Right cardiac atrium (tissue), 5 donors: ENCODE results near the gene SLC2A5. TPM values are rescaled to one million over a fixed set of nuclear protein-coding genes. Genes with fewer than 3 reads are reported as not detected.
A peak's percentile ranks its signal among the peaks of the same experiment; 100 is the strongest.

Source experiments
- ATAC-seq, 2 donors: fragments of 200-7000 bp; cut with Tn5 transposase; one replicate each; pipeline versions ENCODE4 v1.8.0 to v1.9.1; 2020; ENCODE audit warnings: moderate library complexity in 2 of 2, mild to moderate bottlenecking in 1 of 2
- DNase-seq, 3 donors: peaks; one replicate each; pipeline ENCODE4 v3.0.0-alpha.2; 2020
- H3K27ac ChIP-seq: one replicate; pipeline ENCODE4 v1.5.1; 2013; ENCODE audit warnings: mild to moderate bottlenecking, low read length, control low read depth, moderate library complexity
- H3K27me3 ChIP-seq: one replicate; pipeline ENCODE4 v1.6.1; 2013; ENCODE audit not compliant: control insufficient read depth, insufficient read depth
- H3K4me1 ChIP-seq: one replicate; pipeline ENCODE4 v1.6.1; 2013; ENCODE audit warnings: low read length; ENCODE audit not compliant: control insufficient read depth, insufficient read depth
- H3K4me3 ChIP-seq: one replicate; pipeline ENCODE4 v1.5.1; 2013; ENCODE audit warnings: low read length, control low read depth
- H3K9me3 ChIP-seq: one replicate; pipeline ENCODE4 v1.6.1; 2013; ENCODE audit warnings: low read length; ENCODE audit not compliant: control insufficient read depth
- WGBS: extraction: QIAGEN DNeasy Blood & Tissue Kit; methylation state at CpG from one replicate; pipeline ENCODE4 v1.1.7; 2013; 5-methylcytosine and 5-hydroxymethylcytosine counted together
- intact Hi-C, 4 donors: fragments of 100-400 bp; cut with DNase I; formaldehyde crosslinking; loops; one replicate each; pipeline versions ENCODE4 v1.11.0 to v1.14.0; 2022 to 2023
- polyA plus RNA-seq: library from polyadenylated mRNA; stranded (reverse); fragments of 200-250 nt; gene quantifications from one replicate; pipeline ENCODE4 v1.2.3, GENCODE V29; 2013
- total RNA-seq, 4 donors: library from RNA; stranded (reverse); fragmentation: NEBNext Ultra II Directional; extraction: Animal tissue kit (Norgen Biotek cat#: 25700); gene quantifications; one replicate each; pipeline ENCODE4 v1.2.1, GENCODE V29; 2021
- donor health status: healthy with polysubstance abuse.
- donor health status: DM: no; HTN: yes; CAD: no.
- donor health status: DM: no; HTN: no; CAD: no.
- donor health status: DM: no; HTN: yes; CAD: no; lungs with severe emphysema.
- donor health status: DM: yes; HTN: yes; CAD: no.

Gene SLC2A5
- total and polyA plus RNA-seq, 5 donors, result 0.93 to 3.6 (median 2.6) TPM

GRCh38 chr1:9093091-9093490 lies 23.7 kb upstream of the SLC2A5 start:
- no peak overlapping the region for H3K4me3 ChIP-seq
- H3K27ac ChIP-seq, result no peak overlapping the region
- 81% methylated on average over 6 of the region's 6 CpGs for WGBS
- intact Hi-C loops, result loop anchor here in 1 of 4 donors (10.0 kb wide), 1 partner anchor 178 kb away; no protein-coding TSS in a partner anchor
- DNase-seq, result no peak
- ATAC-seq, result no peak
- no peaks in the 10 kb centered on the region for H3K27me3 ChIP-seq
- H3K4me1 ChIP-seq, result peaks cover 2% of the 10 kb centered on the region
- H3K9me3 ChIP-seq, result no peaks in the 10 kb centered on the region

- Histone ChIP-seq H3K27me3 (no peaks in the 10 kb centered on the region), H3K4me1 (peaks cover 5% of the 10 kb centered on the region), H3K9me3 (no peaks in the 10 kb centered on the region), H3K27ac (no peak overlapping the region), H3K4me3 (no peak overlapping the region)
- intact Hi-C loops, result no loop called here
- ATAC-seq (no peak), DNase-seq (no peak)
- WGBS, result 74% methylated on average over 4 of the region's 4 CpGs
These were observed 19.4 kb upstream of the SLC2A5 start for GRCh38 chr1:9088807-9089206.

- 85% methylated on average over 12 of the region's 12 CpGs for WGBS
- Histone ChIP-seq H3K27ac (no peak overlapping the region), H3K4me3 (no peak overlapping the region), H3K9me3 (no peaks in the 10 kb centered on the region), H3K4me1 (peaks cover 3% of the 10 kb centered on the region), H3K27me3 (no peaks in the 10 kb centered on the region)
- ATAC-seq, result no peak
- intact Hi-C loops, result no loop called here
- DNase-seq, result no peak
These were observed 18.1 kb upstream of the SLC2A5 start for GRCh38 chr1:9087411-9088125.

- H3K4me3 ChIP-seq, result no peak overlapping the region
- no peak overlapping the region for H3K27ac ChIP-seq
- WGBS, result 91% methylated on average over 2 of the region's 2 CpGs
- no peaks in the 10 kb centered on the region for H3K9me3 ChIP-seq
- intact Hi-C loops, result no loop called here
- peaks cover 3% of the 10 kb centered on the region for H3K4me1 ChIP-seq
- DNase-seq (no peak), ATAC-seq (no peak)
- no peaks in the 10 kb centered on the region for H3K27me3 ChIP-seq
These were observed 17.4 kb upstream of the SLC2A5 start for GRCh38 chr1:9086796-9087195.

- no peak overlapping the region for H3K27ac ChIP-seq
These were observed 16.6 kb upstream of the SLC2A5 start for GRCh38 chr1:9086045-9086444.

GRCh38 chr1:9085306-9085940 lies 16.0 kb upstream of the SLC2A5 start:
- H3K27ac ChIP-seq, result no peak overlapping the region
- no peak for ATAC-seq
- 68% methylated on average over 7 of the region's 7 CpGs for WGBS

More at GRCh38 chr1:9086045-9086444, 16.6 kb upstream of the SLC2A5 start:
- Histone ChIP-seq H3K9me3 (no peaks in the 10 kb centered on the region), H3K4me3 (no peak overlapping the region), H3K4me1 (peaks cover 3% of the 10 kb centered on the region), H3K27me3 (no peaks in the 10 kb centered on the region)
- 72% methylated on average over 5 of the region's 5 CpGs for WGBS
- intact Hi-C loops, result no loop called here
- ATAC-seq, result no peak
- no peak for DNase-seq

GRCh38 chr1:9084906-9085305 lies 15.5 kb upstream of the SLC2A5 start:
- Histone ChIP-seq H3K4me3 (no peak overlapping the region), H3K27ac (no peak overlapping the region), H3K27me3 (no peaks in the 10 kb centered on the region), H3K9me3 (no peaks in the 10 kb centered on the region), H3K4me1 (peaks cover 3% of the 10 kb centered on the region)
- ATAC-seq (peak; percentile 77 to 81), DNase-seq (peak; percentile 50 to 82 (median 75))
- intact Hi-C loops, result no loop called here
- 49% methylated on average over 8 of the region's 8 CpGs for WGBS

More at GRCh38 chr1:9085306-9085940, 16.0 kb upstream of the SLC2A5 start:
- H3K9me3 ChIP-seq, result no peaks in the 10 kb centered on the region
- peaks cover 3% of the 10 kb centered on the region for H3K4me1 ChIP-seq
- intact Hi-C loops, result no loop called here
- no peaks in the 10 kb centered on the region for H3K27me3 ChIP-seq
- H3K4me3 ChIP-seq, result no peak overlapping the region
- no peak for DNase-seq

GRCh38 chr1:9081473-9081872 lies 12.0 kb upstream of the SLC2A5 start:
- WGBS, result 91% methylated on average over 3 of the region's 3 CpGs
- no peak for DNase-seq
- H3K27me3 ChIP-seq, result no peaks in the 10 kb centered on the region
- no peak overlapping the region for H3K27ac ChIP-seq
- ATAC-seq, result no peak
- peaks cover 3% of the 10 kb centered on the region for H3K4me1 ChIP-seq
- H3K4me3 ChIP-seq, result no peak overlapping the region
- H3K9me3 ChIP-seq, result no peaks in the 10 kb centered on the region
- intact Hi-C loops, result no loop called here

- DNase-seq, result no peak
- no peaks in the 10 kb centered on the region for H3K9me3 ChIP-seq
- peaks cover 3% of the 10 kb centered on the region for H3K4me1 ChIP-seq
- intact Hi-C loops, result no loop called here
- no peak overlapping the region for H3K27ac ChIP-seq
- no peak overlapping the region for H3K4me3 ChIP-seq
- ATAC-seq, result no peak
- 96% methylated on average over 6 of the region's 6 CpGs for WGBS
- H3K27me3 ChIP-seq, result no peaks in the 10 kb centered on the region
These were observed 11.4 kb upstream of the SLC2A5 start for GRCh38 chr1:9080705-9081291.

GRCh38 chr1:9079988-9080704 lies 10.7 kb upstream of the SLC2A5 start:
- H3K4me3 ChIP-seq, result no peak overlapping the region
- ATAC-seq (no peak), DNase-seq (no peak)
- intact Hi-C loops, result no loop called here
- WGBS, result 86% methylated on average over 12 of the region's 12 CpGs
- H3K9me3 ChIP-seq, result no peaks in the 10 kb centered on the region
- H3K27me3 ChIP-seq, result no peaks in the 10 kb centered on the region
- H3K27ac ChIP-seq, result no peak overlapping the region
- no peaks in the 10 kb centered on the region for H3K4me1 ChIP-seq
